GM18951 (cell line): ENCODE measurements around the gene NRN1L.
A peak's percentile ranks its signal among the peaks of the same experiment; 100 is the strongest.

Source experiments
- POLR2A ChIP-seq: IDR thresholded peaks from 4 replicates; pipeline ENCODE4 v1.6.1; 2011; ENCODE audit warnings: mild to moderate bottlenecking; ENCODE audit not compliant: insufficient read length, insufficient read depth; ENCODE audit errors: extremely low read depth
- in situ Hi-C: fragments of 300-500 bp; cut with MboI; formaldehyde crosslinking; loops from one replicate; pipeline ENCODE4 v1.12.0; 2022; ENCODE audit warnings: low sequenced_read_pairs, mixed read lengths, inconsistent platforms; ENCODE audit not compliant: unreplicated experiment

NRN1L gene

DNA sequence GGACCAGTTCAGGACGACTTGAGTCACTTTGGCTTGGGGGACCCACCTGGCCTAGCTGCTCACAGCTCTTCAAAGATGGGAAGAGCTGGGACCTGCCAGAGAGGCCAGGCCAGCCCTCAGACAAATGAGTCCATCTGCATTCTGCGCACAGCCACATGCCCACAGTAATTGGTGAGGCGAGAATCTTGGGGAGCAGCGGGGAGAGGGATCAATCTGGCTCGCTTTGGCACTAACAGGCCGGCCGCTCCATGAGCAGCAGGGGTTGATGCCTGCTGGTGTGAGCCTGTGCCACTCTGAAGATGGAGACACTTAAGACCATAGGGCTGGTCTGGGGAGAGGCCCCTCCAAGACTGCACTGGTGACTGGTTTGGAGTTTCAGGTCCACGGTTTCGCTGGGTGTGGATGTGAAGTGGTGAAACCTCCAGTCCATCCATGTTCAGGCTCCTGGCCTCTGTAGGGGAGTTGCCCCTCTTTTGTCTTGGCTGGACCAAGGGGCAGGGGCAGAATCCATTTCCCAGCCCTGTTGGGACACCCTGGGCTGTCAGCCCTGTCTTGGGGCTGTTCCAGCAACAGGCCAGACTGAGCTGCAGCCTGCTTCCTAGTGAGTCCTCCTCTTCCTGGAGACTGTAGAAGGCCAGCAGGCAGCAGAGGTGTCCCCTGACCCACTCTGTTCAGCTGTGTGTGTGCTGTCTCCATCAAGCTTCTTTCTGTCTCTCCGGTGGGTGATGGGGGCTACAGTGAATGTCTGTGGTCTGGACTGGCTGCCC lies 39.6 kb downstream of the NRN1L start:
- no peak for TF ChIP-seq POLR2A
- in situ Hi-C loops: no loop called here

DNA sequence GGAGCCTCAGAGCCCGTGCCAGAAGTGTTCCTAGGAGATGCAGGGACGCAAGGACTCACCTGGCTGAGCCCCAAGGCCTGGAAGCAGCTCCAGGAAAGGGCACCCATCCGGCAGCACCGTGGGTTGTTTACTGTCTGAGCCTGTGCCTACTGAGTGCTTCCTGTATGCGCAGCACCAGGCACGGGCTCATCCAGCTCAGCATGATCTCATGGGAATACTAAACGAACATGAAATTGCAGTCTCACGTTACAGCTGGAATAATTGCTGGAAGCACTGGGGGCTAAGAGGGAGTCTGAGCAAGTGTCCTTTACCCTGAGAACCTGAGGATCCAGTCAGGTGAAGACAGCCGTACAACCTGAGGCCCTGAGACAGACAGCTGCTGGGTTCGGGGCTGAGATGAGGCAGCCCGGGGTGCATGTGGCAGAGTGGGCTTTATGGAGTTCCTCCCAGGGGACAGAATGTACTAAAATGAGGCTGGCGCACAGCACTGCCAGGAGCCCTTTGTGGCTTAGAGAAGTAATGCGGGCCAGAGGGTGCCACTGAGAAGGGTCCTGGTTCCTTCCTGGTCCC lies 41.6 kb downstream of the NRN1L start:
- in situ Hi-C loops: no loop called here
- no peak for TF ChIP-seq POLR2A

DNA sequence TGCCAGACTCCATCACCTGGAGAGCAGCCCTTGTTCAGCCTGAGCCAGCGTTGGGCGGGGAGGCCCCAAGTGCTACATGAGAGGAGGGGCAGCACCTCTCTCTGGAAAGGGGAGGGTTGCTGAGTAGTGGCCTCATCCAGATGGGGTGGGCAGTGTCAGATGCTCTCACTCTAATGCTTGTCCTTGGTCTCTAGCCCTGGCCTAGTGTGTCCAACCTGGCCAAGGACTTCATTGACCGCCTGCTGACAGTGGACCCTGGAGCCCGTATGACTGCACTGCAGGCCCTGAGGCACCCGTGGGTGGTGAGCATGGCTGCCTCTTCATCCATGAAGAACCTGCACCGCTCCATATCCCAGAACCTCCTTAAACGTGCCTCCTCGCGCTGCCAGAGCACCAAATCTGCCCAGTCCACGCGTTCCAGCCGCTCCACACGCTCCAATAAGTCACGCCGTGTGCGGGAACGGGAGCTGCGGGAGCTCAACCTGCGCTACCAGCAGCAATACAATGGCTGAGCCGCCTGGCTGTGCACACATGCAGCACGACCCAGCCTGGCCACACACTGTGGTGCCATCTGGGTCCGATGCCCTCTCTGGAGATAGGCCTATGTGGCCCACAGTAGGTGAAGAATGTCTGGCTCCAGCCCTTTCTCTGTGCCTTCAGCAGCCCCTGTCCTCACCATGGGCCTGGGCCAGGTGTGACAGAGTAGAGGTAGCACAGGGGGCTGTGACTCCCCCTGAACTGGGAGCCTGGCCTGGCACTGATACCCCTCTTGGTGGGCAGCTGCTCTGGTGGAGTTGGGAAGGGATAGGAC lies 42.7 kb downstream of the NRN1L start:
- in situ Hi-C loops: no loop called here
- TF ChIP-seq POLR2A: peak; percentile 5

DNA sequence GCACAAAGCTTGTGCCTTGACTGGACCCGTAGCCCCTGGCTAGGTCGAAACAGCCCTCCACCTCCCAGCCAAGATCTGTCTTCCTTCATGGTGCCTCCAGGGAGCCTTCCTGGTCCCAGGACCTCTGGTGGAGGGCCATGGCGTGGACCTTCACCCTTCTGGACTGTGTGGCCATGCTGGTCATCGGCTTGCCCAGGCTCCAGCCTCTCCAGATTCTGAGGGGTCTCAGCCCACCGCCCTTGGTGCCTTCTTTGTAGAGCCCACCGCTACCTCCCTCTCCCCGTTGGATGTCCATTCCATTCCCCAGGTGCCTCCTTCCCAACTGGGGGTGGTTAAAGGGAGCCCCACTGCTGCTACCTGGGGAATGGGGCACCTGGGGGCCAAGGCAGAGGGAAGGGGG lies 43.5 kb downstream of the NRN1L start:
- no peak for TF ChIP-seq POLR2A
- in situ Hi-C loops: no loop called here

DNA sequence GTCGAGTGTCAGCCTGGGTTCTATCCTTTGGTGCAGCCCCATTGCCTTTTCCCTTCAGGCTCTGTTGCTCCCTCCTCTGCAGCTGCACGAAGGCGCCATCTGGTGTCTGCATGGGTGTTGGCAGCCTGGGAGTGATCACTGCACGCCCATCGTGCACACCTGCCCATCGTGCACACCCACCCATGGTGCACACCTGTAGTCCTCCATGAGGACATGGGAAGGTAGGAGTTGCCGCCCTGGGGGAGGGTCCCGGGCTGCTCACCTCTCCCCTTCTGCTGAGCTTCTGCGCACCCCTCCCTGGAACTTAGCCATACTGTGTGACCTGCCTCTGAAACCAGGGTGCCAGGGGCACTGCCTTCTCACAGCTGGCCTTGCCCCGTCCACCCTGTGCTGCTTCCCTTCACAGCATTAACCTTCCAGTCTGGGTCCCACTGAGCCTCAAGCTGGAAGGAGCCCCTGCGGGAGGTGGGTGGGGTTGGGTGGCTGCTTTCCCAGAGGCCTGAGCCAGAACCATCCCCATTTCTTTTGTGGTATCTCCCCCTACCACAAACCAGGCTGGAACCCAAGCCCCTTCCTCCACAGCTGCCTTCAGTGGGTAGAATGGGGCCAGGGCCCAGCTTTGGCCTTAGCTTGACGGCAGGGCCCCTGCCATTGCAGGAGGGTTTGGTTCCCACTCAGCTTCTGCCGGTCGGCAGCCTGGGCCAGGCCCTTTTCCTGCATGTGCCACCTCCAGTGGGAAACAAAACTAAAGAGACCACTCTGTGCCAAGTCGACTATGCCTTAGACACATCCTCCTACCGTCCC lies 44.1 kb downstream of the NRN1L start:
- in situ Hi-C loops: no loop called here
- no peak for TF ChIP-seq POLR2A

GRCh38 chr16:67930191-67930590 lies 45.5 kb downstream of the NRN1L start:
- in situ Hi-C loops: no loop called here

GRCh38 chr16:67930678-67931211 lies 46.1 kb downstream of the NRN1L start:
- in situ Hi-C loops: no loop called here
- no peak for TF ChIP-seq POLR2A

More at GRCh38 chr16:67930191-67930590, 45.5 kb downstream of the NRN1L start:
- TF ChIP-seq POLR2A: no peak

DNA sequence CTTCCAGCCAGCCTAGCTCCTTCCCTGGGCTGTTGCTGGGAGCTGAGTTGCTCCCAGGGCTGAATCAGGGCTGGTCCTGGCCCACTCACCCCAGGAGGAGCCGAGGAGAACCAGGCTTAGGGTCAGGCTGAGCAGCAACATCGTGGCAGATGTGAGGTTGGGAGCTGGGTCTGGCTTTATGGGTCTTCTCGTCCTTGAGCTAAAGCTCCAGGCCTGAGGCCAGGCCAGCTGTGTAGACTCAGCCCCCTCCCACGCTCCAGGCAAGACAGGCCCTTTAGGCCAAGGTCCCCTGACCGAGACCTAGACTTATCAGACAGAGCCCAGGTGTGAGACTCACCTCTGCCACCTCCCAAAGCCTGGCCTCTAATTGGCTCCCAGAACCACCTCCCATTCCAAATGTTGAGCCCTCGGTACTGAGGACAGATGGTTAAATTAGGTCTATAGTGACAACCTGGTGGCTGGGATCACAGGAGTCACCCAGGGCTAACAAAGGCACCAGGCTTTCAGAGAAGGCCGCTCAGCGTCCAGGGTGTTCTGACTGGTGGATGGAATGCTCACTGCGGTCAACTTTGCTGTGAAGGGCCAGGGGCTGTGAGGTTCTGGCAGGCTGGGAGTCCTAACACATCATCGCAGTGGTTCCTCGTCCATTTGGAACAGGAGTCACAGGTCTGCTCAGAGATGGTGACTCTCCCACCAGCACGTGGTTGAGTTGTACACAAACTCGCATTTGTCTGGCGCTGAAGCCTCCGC lies 47.2 kb downstream of the NRN1L start, which contains the start of gene CTRL:
TSS of gene CTRL (minus strand) at position 151 of the 750 bp plus-strand sequence. CDS start at position 141, 10 bp downstream.
- TF ChIP-seq POLR2A: no peak
- in situ Hi-C loops: no loop called here

- no peak for TF ChIP-seq POLR2A
- in situ Hi-C loops: no loop called here
Observed at GRCh38 chr16:67932462-67932840, 47.8 kb downstream of the NRN1L start.

DNA sequence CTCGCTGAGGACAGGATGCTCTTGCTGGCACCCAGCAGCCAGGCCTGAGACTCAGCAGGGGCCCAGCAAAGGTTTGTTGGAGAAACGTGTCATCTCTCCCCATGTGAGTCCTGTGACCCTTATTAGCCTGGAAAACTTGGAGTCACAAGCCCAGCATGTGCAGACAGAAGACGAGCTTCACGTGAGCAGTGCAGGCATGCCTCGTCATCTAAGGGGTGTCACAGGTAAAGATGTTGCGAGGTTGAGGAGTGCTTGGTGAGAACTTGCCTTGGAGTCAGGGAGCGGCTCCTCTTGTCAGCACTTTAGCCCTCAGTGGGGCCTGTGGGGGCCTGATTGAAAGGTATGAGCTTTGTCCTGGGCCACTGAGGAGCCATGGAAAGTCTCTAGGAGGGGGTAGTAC lies 49.1 kb downstream of the NRN1L start:
- TF ChIP-seq POLR2A: no peak
- in situ Hi-C loops: no loop called here

DNA sequence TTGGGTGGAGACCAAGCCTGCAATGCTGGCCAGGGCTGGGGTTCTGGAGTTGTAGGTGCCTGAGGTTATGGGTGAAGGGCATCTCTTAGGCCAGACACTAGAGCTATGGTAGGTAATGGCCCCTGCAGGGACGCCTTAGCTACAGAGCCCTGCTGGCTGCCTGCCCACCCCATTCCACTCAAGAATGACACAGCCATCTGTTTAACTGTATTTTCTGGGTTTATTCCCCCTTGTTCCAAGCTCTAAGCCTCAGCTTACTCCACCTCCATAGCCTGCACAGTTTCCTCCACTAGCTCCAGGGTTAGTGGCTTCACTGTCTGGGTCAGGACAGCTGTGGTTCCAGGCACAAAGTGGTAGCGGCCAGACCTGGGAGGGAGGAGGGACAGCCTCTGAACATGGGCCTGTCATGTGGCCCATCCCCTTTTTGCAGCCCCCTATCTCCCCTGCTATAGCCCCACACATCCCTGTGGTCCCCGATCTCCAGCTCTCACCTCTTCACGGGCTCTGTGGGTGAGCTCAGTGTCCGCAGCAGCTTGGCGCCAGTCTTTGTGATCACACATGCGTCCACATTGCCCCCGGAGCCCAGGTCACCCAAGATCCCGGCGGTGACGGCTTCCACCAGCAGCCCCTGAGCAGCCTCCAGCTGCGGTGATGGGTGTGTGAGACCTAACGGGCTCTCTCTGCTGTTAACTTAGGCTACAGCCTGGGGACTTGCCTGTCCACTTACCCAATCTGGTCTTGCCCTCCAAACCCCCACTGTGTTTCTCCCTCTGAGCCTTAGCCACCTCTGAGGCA lies 49.8 kb downstream of the NRN1L start:
- peak; percentile 37 for TF ChIP-seq POLR2A
- in situ Hi-C loops: no loop called here

DNA sequence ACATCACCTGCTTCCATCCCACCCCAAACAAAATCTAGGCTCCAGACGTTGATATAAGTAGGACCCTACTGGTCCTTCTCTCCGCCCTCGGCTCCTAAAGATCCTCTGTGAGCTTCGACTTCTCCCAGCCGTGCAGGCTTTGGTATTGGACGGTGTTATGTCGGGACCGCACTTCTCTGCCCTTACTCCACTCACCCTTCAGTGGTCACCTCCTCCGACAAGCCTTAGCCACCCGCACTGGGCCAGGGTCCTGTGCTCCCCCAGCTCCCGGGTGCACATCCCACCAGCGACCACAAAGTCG lies 50.4 kb downstream of the NRN1L start:
- in situ Hi-C loops: no loop called here
- no peak for TF ChIP-seq POLR2A
